CD4-positive, alpha-beta T cell (primary cell): ENCODE data around the gene PCDHA3. TPM values are rescaled to one million over a fixed set of nuclear protein-coding genes. Genes with fewer than 3 reads are reported as not detected.
"Not testable (repeated sequence)": the region's sequence is repeated elsewhere in the genome, so short reads cannot be mapped to it uniquely, and the experiment has no call there.

Experiments used
- ATAC-seq: fragments of 200-7000 bp; cut with Tn5 transposase; one replicate; pipeline ENCODE4 v1.10.0; 2022; ENCODE audit warnings: mild to moderate bottlenecking; ENCODE audit not compliant: poor library complexity
- CTCF ChIA-PET: fragments of 350-600 bp; sonication (Branson Sonifier 250); formaldehyde crosslinking; loops from one replicate; lab custom pipeline; 2021; ENCODE audit warnings: antibody characterized with exemption, inconsistent platforms; lab: Charles Lee
- POLR2A ChIA-PET: fragments of 350-600 bp; sonication (Branson Sonifier 250); formaldehyde crosslinking; loops from one replicate; lab custom pipeline; 2021; ENCODE audit warnings: antibody characterized with exemption, inconsistent platforms; lab: Charles Lee
- DNase-seq, 14 experiments: peaks; one replicate each; pipeline ENCODE4 v3.0.0-alpha.2; 2013 to 2020; ENCODE audit warnings: mixed read lengths in 2 of 14
- H3K27ac ChIP-seq, 2 donors: one replicate each; pipeline versions ENCODE4 v1.5.1 to v1.7.0; 2013; ENCODE audit warnings: low read length in 2 of 2, low read depth in 1 of 2, mild to moderate bottlenecking in 1 of 2
- H3K27me3 ChIP-seq, 2 experiments: 1 replicate in 1 of 2; 2 replicates in 1 of 2; pipeline versions ENCODE4 v1.6.1 to v1.7.0; 2013; ENCODE audit warnings: low read length in 2 of 2, control low read depth in 1 of 2, mild to moderate bottlenecking in 1 of 2, moderate library complexity in 1 of 2; ENCODE audit not compliant: insufficient read depth in 2 of 2, control insufficient read depth in 1 of 2
- H3K36me3 ChIP-seq: one replicate; pipeline ENCODE4 v1.6.1; 2013; ENCODE audit warnings: low read length, control low read depth; ENCODE audit not compliant: insufficient read depth
- H3K4me1 ChIP-seq: one replicate; pipeline ENCODE4 v1.6.1; 2013; ENCODE audit warnings: low read length, control low read depth; ENCODE audit not compliant: insufficient read depth
- H3K4me3 ChIP-seq: one replicate; pipeline ENCODE4 v1.5.1; 2013; ENCODE audit warnings: mild to moderate bottlenecking, low read length, moderate library complexity
- H3K9me3 ChIP-seq, 2 experiments: 1 replicate in 1 of 2; 2 replicates in 1 of 2; pipeline versions ENCODE4 v1.6.1 to v1.7.0; 2013; ENCODE audit warnings: low read length in 2 of 2, mild to moderate bottlenecking in 2 of 2, control low read depth in 1 of 2, moderate library complexity in 1 of 2; ENCODE audit not compliant: control insufficient read depth in 1 of 2, insufficient read depth in 1 of 2
- H3K27ac Mint-ChIP-seq: one replicate; pipeline ENCODE4 v1.8.0; 2020; ENCODE audit warnings: mixed read lengths
- H3K27me3 Mint-ChIP-seq: one replicate; pipeline ENCODE4 v1.8.0; 2021; ENCODE audit warnings: mixed read lengths
- H3K36me3 Mint-ChIP-seq: one replicate; pipeline ENCODE4 v1.8.0; 2021; ENCODE audit warnings: low read depth, mixed read lengths
- H3K4me1 Mint-ChIP-seq: one replicate; pipeline ENCODE4 v1.8.0; 2021; ENCODE audit warnings: low read depth, mixed read lengths
- H3K4me3 Mint-ChIP-seq: one replicate; pipeline ENCODE4 v1.8.0; 2020; ENCODE audit warnings: mild to moderate bottlenecking, mixed read lengths
- H3K9me3 Mint-ChIP-seq: one replicate; pipeline ENCODE4 v1.8.0; 2020; ENCODE audit warnings: mixed read lengths
- CTCF ChIP-seq: fragments of 200-600 bp; IDR thresholded peaks from one replicate; pipeline ENCODE4 v1.8.0; 2022; ENCODE audit warnings: antibody characterized with exemption, mild to moderate bottlenecking
- intact Hi-C, 2 experiments: fragments of 100-400 bp; cut with DNase I in 1 of 2; cut with micrococcal nuclease in 1 of 2; formaldehyde crosslinking; loops; one replicate each; pipeline versions ENCODE4 v1.15.1 to v1.9.0; 2023 to 2025; cut with DNase I, micrococcal nuclease
- total RNA-seq, 174 experiments: library from RNA in 2 of 174; stranded (reverse) in 2 of 174; gene quantifications; one replicate each; pipeline ENCODE4 v1.2.3 and lab custom pipeline; 2021 to 2026

The PCDHA3 gene
- total RNA-seq, 2 experiments from 2014 or later, result not detected

- ChIA-PET CTCF (no interaction called here), POLR2A (no interaction called here)
- TF ChIP-seq CTCF, result no peak
- Mint-ChIP-seq H3K27me3 (peaks cover 55% of the 10 kb centered on the region), H3K27ac (no peak overlapping the region), H3K36me3 (peaks cover 27% of the 10 kb centered on the region), H3K4me3 (no peak overlapping the region), H3K9me3 (peaks cover 16% of the 10 kb centered on the region), H3K4me1 (no peaks in the 10 kb centered on the region)
- DNase-seq (no peak), ATAC-seq (no peak)
- H3K36me3 ChIP-seq, result no peaks in the 10 kb centered on the region
- no peak overlapping the region for H3K4me3 ChIP-seq
- no peaks in the 10 kb centered on the region for H3K4me1 ChIP-seq
- no peak overlapping the region for H3K27ac ChIP-seq
- intact Hi-C loops, result no loop called here
- H3K9me3 ChIP-seq, result peaks cover 31 to 47% of the 10 kb centered on the region in 2 experiments
- H3K27me3 ChIP-seq, result peaks cover 16 to 22% of the 10 kb centered on the region in 2 experiments
These were observed 4.2 kb upstream of the PCDHA3 start for GRCh38 chr5:140796718-140797095.

- Mint-ChIP-seq H3K27me3 (peaks cover 51% of the 10 kb centered on the region), H3K9me3 (peaks cover 22% of the 10 kb centered on the region), H3K27ac (no peak overlapping the region), H3K36me3 (peaks cover 28% of the 10 kb centered on the region), H3K4me3 (no peak overlapping the region), H3K4me1 (no peaks in the 10 kb centered on the region)
- Histone ChIP-seq H3K27me3 (peaks cover 11 to 12% of the 10 kb centered on the region in 2 experiments), H3K4me3 (no peak overlapping the region), H3K9me3 (peaks cover 26 to 29% of the 10 kb centered on the region in 2 experiments), H3K36me3 (no peaks in the 10 kb centered on the region), H3K4me1 (no peaks in the 10 kb centered on the region), H3K27ac (no peak overlapping the region)
- TF ChIP-seq CTCF, result no peak
- ATAC-seq (no peak), DNase-seq (no peak)
- POLR2A ChIA-PET, result no interaction called here
- intact Hi-C loops, result no loop called here
- CTCF ChIA-PET, result no interaction called here
These were observed 611 bp downstream of the PCDHA3 start for GRCh38 chr5:140801494-140801841.

- H3K36me3 ChIP-seq, H3K4me3 Mint-ChIP-seq, H3K27ac ChIP-seq, H3K4me1 Mint-ChIP-seq, ATAC-seq, H3K27ac Mint-ChIP-seq, CTCF ChIA-PET, H3K4me1 ChIP-seq, intact Hi-C loops, DNase-seq, H3K4me3 ChIP-seq, POLR2A ChIA-PET: not testable (repeated sequence)
- Mint-ChIP-seq H3K27me3 (peaks cover 54% of the 10 kb centered on the region), H3K36me3 (peaks cover 28% of the 10 kb centered on the region), H3K9me3 (peaks cover 25% of the 10 kb centered on the region)
- H3K9me3 ChIP-seq, result peaks cover 26 to 27% of the 10 kb centered on the region in 2 experiments
- H3K27me3 ChIP-seq, result peaks cover 14 to 21% of the 10 kb centered on the region in 2 experiments
These were observed 1.5 kb downstream of the PCDHA3 start for GRCh38 chr5:140802381-140802780.

- no peak overlapping the region for H3K27ac ChIP-seq
- DNase-seq (no peak), ATAC-seq (no peak)
- peaks cover 28% of the 10 kb centered on the region for H3K36me3 Mint-ChIP-seq
- POLR2A ChIA-PET, result no interaction called here
- H3K4me1 ChIP-seq, result no peaks in the 10 kb centered on the region
- peaks cover 56% of the 10 kb centered on the region for H3K27me3 Mint-ChIP-seq
- no peak overlapping the region for H3K27ac Mint-ChIP-seq
- CTCF ChIA-PET, result no interaction called here
- peaks cover 30 to 31% of the 10 kb centered on the region in 2 experiments for H3K9me3 ChIP-seq
- no peak overlapping the region for H3K4me3 ChIP-seq
- no peaks in the 10 kb centered on the region for H3K36me3 ChIP-seq
- intact Hi-C loops, result no loop called here
- no peaks in the 10 kb centered on the region for H3K4me1 Mint-ChIP-seq
- no peak for TF ChIP-seq CTCF
- H3K4me3 Mint-ChIP-seq, result no peak overlapping the region
- peaks cover 25% of the 10 kb centered on the region for H3K9me3 Mint-ChIP-seq
- peaks cover 17 to 22% of the 10 kb centered on the region in 2 experiments for H3K27me3 ChIP-seq
These were observed 2.0 kb downstream of the PCDHA3 start for GRCh38 chr5:140802781-140803271.
